Breast epithelium (tissue), 3 donors: ENCODE data around the gene SKA1.

Experiments used
- POLR2A ChIP-seq: fragments of 450-650 bp; IDR thresholded peaks from one replicate; pipeline ENCODE4 v1.6.1; 2016; ENCODE audit warnings: antibody characterized with exemption, mild to moderate bottlenecking, moderate library complexity
- POLR2AphosphoS5 ChIP-seq, 3 donors: sonication (generic); formaldehyde crosslinking; IDR thresholded peaks; one replicate each; pipeline ENCODE4 v1.6.1; 2017; ENCODE audit warnings: antibody characterized with exemption in 3 of 3
- TF ChIP-seq, protein P1 (sequence below), 3 donors: fragments of 450-650 bp; IDR thresholded peaks; one replicate each; pipeline ENCODE4 v1.5.1; 2016 to 2017; ENCODE audit warnings: antibody characterized with exemption in 3 of 3, mild to moderate bottlenecking in 3 of 3, moderate library complexity in 3 of 3

DNA sequence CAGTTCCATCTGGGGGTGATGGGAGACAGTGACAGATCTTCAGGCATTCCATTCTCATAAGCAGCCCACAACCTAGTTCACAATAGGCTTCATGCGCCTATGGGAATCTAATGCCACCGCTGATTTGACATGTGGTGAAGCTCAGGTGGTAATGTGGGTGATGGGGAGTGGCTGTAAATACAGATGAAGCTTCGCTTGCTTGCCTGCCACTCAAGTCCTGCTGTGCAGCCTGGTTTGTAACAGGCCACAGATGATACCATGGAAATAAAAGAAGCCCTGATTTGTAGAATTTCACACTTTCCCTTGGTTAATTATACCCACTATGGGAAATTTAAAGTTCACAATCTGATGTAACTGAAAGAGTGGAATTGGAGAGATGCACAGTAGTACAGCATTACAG lies 46.9 kb upstream of the SKA1 start:
- TF ChIP-seq, protein P1, sequence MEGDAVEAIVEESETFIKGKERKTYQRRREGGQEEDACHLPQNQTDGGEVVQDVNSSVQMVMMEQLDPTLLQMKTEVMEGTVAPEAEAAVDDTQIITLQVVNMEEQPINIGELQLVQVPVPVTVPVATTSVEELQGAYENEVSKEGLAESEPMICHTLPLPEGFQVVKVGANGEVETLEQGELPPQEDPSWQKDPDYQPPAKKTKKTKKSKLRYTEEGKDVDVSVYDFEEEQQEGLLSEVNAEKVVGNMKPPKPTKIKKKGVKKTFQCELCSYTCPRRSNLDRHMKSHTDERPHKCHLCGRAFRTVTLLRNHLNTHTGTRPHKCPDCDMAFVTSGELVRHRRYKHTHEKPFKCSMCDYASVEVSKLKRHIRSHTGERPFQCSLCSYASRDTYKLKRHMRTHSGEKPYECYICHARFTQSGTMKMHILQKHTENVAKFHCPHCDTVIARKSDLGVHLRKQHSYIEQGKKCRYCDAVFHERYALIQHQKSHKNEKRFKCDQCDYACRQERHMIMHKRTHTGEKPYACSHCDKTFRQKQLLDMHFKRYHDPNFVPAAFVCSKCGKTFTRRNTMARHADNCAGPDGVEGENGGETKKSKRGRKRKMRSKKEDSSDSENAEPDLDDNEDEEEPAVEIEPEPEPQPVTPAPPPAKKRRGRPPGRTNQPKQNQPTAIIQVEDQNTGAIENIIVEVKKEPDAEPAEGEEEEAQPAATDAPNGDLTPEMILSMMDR (IDR thresholded peaks at IDR 0.05): no peak
- TF ChIP-seq POLR2AphosphoS5 (IDR thresholded peaks at IDR 0.05): no peak
- TF ChIP-seq POLR2A: no peak
